D721Med (cell line): ENCODE measurements around the gene KIAA0232.
"Not testable (repeated sequence)": the region's sequence is repeated elsewhere in the genome, so short reads cannot be mapped to it uniquely, and the experiment has no call there.

Source experiments
- DNase-seq: peaks from one replicate; pipeline ENCODE4 v3.0.0; 2011; ENCODE audit warnings: low spot score; ENCODE audit not compliant: insufficient read length
- FAIRE-seq: peaks from 2 replicates; lab custom pipeline; 2011; peaks lifted over from hg19 to GRCh38; lab: Jason Lieb, UNC
- TF ChIP-seq, protein P1 (sequence below): IDR thresholded peaks from 2 replicates; pipeline ENCODE4 v1.5.1; 2012; ENCODE audit warnings: mild to moderate bottlenecking, control low read depth; ENCODE audit not compliant: insufficient read depth; ENCODE audit errors: missing control alignments

The KIAA0232 gene

DNA sequence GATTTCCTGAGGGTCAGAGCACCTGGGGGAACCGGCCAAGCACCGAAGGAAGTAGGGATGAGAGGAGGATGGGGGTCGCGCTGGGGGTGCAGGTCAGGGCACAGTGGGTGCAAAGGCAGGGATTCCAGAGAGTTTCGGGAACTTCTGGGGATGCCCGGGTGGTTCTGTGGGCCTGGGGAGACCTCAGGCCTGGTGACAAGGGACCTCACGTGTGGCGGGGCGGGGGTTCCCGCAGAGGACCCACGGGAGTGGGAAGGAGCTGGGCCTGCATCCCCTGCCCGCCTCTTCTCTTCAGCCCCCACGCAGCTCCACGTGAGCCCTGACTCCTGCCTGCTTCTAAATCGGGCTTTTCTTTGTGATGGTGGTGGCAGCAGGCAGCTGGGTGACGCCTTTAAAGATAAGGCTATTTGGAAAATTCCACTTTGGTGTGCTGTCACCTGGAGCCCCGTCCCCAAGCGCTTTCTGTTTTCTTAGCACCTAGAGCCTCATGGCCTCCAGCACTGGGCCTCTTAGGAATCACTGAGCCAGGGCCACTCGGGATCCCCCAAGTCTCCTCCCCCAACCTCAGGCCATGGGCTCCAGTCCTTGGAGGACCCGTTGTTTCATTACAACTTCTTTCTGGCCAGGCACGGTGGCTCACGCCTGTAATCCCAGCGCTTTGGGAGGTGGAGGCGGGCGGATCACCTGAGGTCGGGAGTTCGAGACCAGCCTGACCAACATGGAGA lies 120.0 kb downstream of the KIAA0232 start:
- FAIRE-seq (no peak), DNase-seq (no peak)
- TF ChIP-seq, protein P1, sequence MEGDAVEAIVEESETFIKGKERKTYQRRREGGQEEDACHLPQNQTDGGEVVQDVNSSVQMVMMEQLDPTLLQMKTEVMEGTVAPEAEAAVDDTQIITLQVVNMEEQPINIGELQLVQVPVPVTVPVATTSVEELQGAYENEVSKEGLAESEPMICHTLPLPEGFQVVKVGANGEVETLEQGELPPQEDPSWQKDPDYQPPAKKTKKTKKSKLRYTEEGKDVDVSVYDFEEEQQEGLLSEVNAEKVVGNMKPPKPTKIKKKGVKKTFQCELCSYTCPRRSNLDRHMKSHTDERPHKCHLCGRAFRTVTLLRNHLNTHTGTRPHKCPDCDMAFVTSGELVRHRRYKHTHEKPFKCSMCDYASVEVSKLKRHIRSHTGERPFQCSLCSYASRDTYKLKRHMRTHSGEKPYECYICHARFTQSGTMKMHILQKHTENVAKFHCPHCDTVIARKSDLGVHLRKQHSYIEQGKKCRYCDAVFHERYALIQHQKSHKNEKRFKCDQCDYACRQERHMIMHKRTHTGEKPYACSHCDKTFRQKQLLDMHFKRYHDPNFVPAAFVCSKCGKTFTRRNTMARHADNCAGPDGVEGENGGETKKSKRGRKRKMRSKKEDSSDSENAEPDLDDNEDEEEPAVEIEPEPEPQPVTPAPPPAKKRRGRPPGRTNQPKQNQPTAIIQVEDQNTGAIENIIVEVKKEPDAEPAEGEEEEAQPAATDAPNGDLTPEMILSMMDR: no peak

DNA sequence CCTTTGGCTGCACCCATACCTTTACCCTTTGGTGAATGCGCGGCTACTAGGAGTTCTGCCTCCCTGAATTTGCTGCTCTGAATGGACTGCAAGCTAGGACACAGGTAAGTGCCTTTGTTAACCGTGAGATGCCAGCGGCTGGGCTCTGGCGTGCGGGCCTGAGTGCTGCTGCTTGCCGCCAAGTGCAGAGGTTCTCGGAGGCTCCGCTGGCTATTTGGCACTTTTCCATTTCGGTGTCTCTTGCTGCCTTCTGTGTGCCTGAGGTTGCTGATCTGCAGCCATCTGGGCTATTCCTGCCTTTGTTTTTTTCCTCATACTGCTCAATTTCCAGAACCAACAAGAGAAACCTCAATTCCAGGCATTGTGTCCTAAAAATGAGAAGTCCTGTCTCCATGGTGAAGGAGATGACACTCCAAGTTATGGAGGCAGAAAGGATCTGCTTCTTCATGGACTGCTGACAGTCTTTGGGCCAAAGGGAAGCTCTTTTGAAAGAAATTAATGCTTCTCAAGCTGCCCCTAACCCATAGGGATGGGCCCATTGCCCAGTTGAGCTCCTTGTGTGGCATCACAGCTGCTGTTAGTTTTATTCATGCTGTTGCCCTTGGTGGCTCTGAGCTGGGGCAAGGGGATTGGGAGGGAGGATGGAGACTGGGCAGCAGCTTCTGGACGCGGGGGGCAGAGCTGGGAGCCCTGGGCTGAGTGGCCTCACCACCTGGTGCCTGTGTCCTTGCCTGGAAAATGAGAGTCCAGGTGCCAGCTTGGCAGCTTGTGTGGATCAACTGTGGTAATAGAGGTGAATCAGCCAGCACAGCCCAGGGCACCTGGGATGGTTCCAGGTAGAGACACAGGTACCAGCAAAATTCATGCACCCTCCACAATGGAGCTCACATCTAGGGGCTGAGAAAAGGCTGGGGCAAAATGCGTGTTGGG lies 123.3 kb downstream of the KIAA0232 start:
- FAIRE-seq: no peak
- TF ChIP-seq, protein P1: no peak
- no peak for DNase-seq

DNA sequence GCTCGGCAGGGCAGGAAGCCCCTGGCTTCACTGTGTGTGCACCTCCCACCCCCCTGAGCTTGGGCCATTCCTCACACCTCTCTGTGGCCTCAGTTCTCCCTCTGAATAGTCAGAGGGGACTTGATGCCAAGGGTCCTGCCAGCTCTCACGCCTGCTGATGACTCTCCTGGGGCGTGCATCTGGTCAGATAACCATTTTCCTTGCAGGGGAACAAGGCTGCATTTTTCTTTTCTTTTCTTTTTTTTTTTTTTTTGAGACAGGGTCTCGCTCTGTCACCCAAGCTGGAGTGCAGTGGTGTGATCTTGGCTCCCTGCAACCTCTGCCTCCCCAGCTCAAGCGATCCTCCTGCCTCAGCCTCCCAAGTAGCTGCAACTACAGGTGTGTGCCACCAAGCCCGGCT lies 124.0 kb downstream of the KIAA0232 start:
- FAIRE-seq, DNase-seq: not testable (repeated sequence)

DNA sequence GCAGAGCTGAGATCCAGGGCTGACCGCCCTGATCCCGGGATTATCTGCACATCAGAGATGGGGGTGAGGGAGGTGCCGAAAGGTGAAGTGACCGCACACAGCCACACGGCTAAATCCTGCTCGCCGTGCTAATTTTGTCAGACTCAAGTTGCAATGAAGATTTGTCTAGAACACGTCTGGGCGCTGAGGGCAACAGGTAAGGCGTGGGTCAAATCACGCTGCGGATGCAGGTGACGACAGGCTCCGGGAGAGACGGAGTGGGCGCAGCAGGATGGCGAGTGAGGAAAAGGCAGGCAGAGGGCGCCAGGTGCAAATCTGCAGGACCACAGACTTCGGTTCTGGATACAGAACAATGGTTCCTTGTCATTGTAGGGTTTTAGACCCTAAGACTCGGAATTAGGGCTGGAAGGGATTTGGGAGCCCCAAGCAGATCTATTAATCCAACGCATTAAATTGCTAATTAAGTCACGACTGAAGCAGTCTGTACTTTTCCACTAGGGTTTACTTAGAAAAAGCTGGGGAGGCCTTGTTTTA lies 125.2 kb downstream of the KIAA0232 start:
- DNase-seq (peak; percentile 66), FAIRE-seq (no peak)
- TF ChIP-seq, protein P1: peak; percentile 35

DNA sequence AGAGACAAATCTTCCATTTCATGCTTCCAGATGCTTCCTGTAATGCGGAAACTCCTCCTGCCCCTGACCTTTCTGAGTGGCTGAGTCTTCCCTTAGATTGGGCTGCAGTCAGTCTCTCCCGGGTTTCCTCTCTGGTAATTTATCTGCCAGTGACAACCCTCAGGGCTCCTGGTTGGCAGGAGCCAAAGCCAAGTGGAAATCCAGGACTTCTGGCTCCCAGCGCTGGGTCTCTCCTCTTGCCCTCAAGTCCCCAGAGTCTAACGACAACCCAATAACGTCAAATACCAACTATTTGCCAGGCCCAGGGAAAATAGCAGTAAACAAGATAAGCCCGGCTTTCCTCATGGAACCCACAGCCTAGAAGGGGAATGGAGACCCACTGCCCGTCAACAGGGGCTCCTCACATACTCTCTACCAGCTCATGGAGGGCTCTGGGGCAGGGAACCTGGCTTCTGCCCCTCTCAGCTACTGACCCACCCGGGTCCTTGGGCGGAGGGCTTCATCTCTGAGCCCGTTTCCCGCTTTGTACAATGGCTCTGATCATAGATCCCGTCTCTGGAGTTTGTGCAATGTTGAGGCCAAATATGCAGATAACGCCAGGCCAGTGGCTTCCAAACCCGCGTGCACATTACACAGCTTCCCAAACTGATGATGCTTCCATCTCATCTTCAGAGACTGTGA lies 126.0 kb downstream of the KIAA0232 start:
- no peak for FAIRE-seq
- TF ChIP-seq, protein P1: no peak
- DNase-seq: no peak

DNA sequence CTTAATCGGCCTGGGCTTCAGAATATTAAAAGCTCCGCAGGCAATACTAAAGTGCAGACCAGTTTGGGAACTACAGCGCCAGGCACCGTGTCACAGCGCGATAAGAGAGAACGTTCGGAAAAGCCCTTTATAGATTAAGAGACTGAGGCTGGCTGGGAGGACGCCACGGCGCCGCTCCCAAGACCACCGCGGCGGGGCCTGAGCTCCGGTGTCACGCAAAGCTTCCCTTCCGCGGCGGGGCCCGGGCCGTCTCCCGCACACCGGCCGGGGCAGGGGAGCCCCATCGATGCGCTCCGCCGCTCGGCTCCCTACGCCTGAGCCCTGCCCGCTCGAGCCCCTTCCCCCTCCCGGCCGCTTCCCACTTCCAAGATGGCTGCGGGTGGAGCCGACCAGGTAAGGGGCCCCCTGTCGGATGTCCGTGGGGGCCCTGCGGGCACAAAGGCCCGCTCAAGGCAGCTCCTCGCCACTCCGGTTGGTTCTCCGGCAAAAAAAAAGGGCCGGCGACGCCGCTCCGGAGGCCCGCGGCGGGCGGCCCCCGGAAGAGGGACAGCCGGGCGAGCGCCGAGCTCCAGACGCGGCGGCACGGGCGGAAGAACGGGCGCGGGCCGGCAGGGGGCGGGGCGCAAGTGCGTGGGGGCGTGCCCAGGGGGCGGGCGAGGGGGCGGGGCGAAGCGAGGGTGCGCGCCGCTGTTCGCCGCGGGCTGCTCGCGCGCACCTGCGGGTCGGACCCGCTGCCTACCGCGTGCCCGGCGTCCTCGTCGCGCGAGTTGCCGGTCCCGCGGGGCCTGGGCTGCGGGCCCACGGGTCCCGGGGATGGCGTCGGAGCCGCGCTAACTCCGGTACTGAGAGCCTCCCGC lies 126.8 kb downstream of the KIAA0232 start, which contains the start of gene TBC1D14:
TBC1D14 (plus strand) TSS at position 714 of the 857 bp plus-strand sequence. CDS start 13,564 bp downstream, outside the sequence.
- FAIRE-seq (no peak), DNase-seq (peak; percentile 89)
- TF ChIP-seq, protein P1: no peak
